ENCODE measurements around the gene CCDC120. TPM values are rescaled to one million over a fixed set of nuclear protein-coding genes. Genes with fewer than 3 reads are reported as not detected.

CCDC120 gene
- total RNA-seq, 4 donors from 2014 or later, result 36.6 to 43.3 (median 38.1) TPM

- Histone ChIP-seq H3K4me1 (no peaks in the 10 kb centered on the region), H3K27ac (no peak overlapping the region), H3K36me3 (peaks cover 28% of the 10 kb centered on the region), H3K27me3 (no peaks in the 10 kb centered on the region), H3K4me3 (no peak overlapping the region), H3K9me3 (no peaks in the 10 kb centered on the region)
- TF ChIP-seq EP300 (IDR thresholded peaks at IDR 0.05), result no peak
- no peak for TF ChIP-seq CTCF (IDR thresholded peaks at IDR 0.05)
- no peak for TF ChIP-seq POLR2AphosphoS5 (IDR thresholded peaks at IDR 0.05)
- no peak for TF ChIP-seq POLR2A (IDR thresholded peaks at IDR 0.05)
- WGBS, result 84% methylated on average over 3 of the region's 3 CpGs
- DNase-seq (ENCODE audit: low spot score in 2 of 2), result no peak
Measured at GRCh38 chrX:49110417-49110816, 51.6 kb downstream of the CCDC120 start.

GRCh38 chrX:49111791-49112190 lies 53.0 kb downstream of the CCDC120 start:
- Histone ChIP-seq H3K9me3 (no peaks in the 10 kb centered on the region), H3K27ac (no peak overlapping the region), H3K27me3 (no peaks in the 10 kb centered on the region), H3K4me3 (no peak overlapping the region), H3K36me3 (peaks cover 42% of the 10 kb centered on the region), H3K4me1 (no peaks in the 10 kb centered on the region)
- no peak for DNase-seq (ENCODE audit: low spot score in 2 of 2)
- TF ChIP-seq CTCF (IDR thresholded peaks at IDR 0.05) (no peak), POLR2A (IDR thresholded peaks at IDR 0.05) (no peak), POLR2AphosphoS5 (IDR thresholded peaks at IDR 0.05) (no peak), EP300 (IDR thresholded peaks at IDR 0.05) (no peak)
- 86% methylated on average over 2 of the region's 3 CpGs for WGBS

GRCh38 chrX:49116076-49116475 lies 57.3 kb downstream of the CCDC120 start:
- Histone ChIP-seq H3K27me3 (no peaks in the 10 kb centered on the region), H3K36me3 (peaks cover 59% of the 10 kb centered on the region), H3K4me3 (no peak overlapping the region), H3K4me1 (no peaks in the 10 kb centered on the region), H3K27ac (no peak overlapping the region), H3K9me3 (no peaks in the 10 kb centered on the region)
- DNase-seq (ENCODE audit: low spot score in 2 of 2), result no peak
- WGBS, result 89% methylated on average over 8 of the region's 8 CpGs
- TF ChIP-seq POLR2AphosphoS5 (IDR thresholded peaks at IDR 0.05) (no peak), EP300 (IDR thresholded peaks at IDR 0.05) (no peak), CTCF (IDR thresholded peaks at IDR 0.05) (no peak), POLR2A (IDR thresholded peaks at IDR 0.05) (no peak)

- H3K4me1 ChIP-seq, result no peaks in the 10 kb centered on the region
- WGBS, result 90% methylated on average over 5 of the region's 5 CpGs
- TF ChIP-seq POLR2AphosphoS5 (IDR thresholded peaks at IDR 0.05), result no peak
- H3K4me3 ChIP-seq, result no peak overlapping the region
- no peak for DNase-seq (ENCODE audit: low spot score in 2 of 2)
- H3K27me3 ChIP-seq, result no peaks in the 10 kb centered on the region
- no peak overlapping the region for H3K27ac ChIP-seq
- H3K9me3 ChIP-seq, result no peaks in the 10 kb centered on the region
- peaks cover 64% of the 10 kb centered on the region for H3K36me3 ChIP-seq
Measured at GRCh38 chrX:49116716-49117115, 57.9 kb downstream of the CCDC120 start.

- DNase-seq (ENCODE audit: low spot score in 2 of 2), result no peak
- Histone ChIP-seq H3K4me3 (no peak overlapping the region), H3K27me3 (no peaks in the 10 kb centered on the region), H3K27ac (no peak overlapping the region), H3K4me1 (peaks cover 7% of the 10 kb centered on the region), H3K36me3 (peaks cover 57% of the 10 kb centered on the region), H3K9me3 (no peaks in the 10 kb centered on the region)
- TF ChIP-seq EP300 (IDR thresholded peaks at IDR 0.05) (no peak), CTCF (IDR thresholded peaks at IDR 0.05) (no peak), POLR2AphosphoS5 (IDR thresholded peaks at IDR 0.05) (no peak), POLR2A (IDR thresholded peaks at IDR 0.05) (no peak)
- WGBS, result 75% methylated on average over 6 of the region's 6 CpGs
Measured at GRCh38 chrX:49117581-49117980, 58.8 kb downstream of the CCDC120 start.

Other genes starting within 250 kb of the CCDC120 start
- not detected for gene ERAS, start 232.5 kb upstream of the CCDC120 start, total RNA-seq
- 1 to 10 TPM; 1.5 to 9.0 (median 2.4) TPM for gene PCSK1N, start 223.4 kb upstream of the CCDC120 start, total RNA-seq
- gene TIMM17B, start 161.2 kb upstream of the CCDC120 start, total RNA-seq, result 10 to 100 TPM; 40.8 to 60.5 (median 43.4) TPM
- gene PQBP1, start 161.1 kb upstream of the CCDC120 start, total RNA-seq, result 10 to 100 TPM; 51.8 to 88.3 (median 71.9) TPM
- 10 to 100 TPM; 17.1 to 32.3 (median 24.3) TPM for gene SLC35A2, start 147.4 kb upstream of the CCDC120 start, total RNA-seq
- gene PIM2, start 140.0 kb upstream of the CCDC120 start, total RNA-seq, result 10 to 100 TPM in 1 of 4 donors, 1 to 10 TPM in 3; 6.2 to 18.2 (median 8.7) TPM
- gene OTUD5, start 101.4 kb upstream of the CCDC120 start, total RNA-seq, result 10 to 100 TPM; 32.3 to 50.1 (median 46.2) TPM
- 1 to 10 TPM in 3 of 4 donors, under 1 TPM in 1; 0.55 to 2.8 (median 1.3) TPM for gene KCND1, start 87.2 kb upstream of the CCDC120 start, total RNA-seq
- gene GRIPAP1, start 56.7 kb upstream of the CCDC120 start, total RNA-seq, result 10 to 100 TPM; 26.8 to 67.7 (median 35.2) TPM
- 10 to 100 TPM; 40.4 to 54.9 (median 50.3) TPM for gene TFE3, start 15.6 kb upstream of the CCDC120 start, total RNA-seq
- 10 to 100 TPM in 2 of 4 donors, 1 to 10 TPM in 2; 4.6 to 15.6 (median 9.2) TPM for gene PRAF2, start 15.0 kb downstream of the CCDC120 start, total RNA-seq
- gene WDR45, start 20.9 kb downstream of the CCDC120 start, total RNA-seq, result 100 to 1,000 TPM in 1 of 4 donors, 10 to 100 TPM in 3; 65.8 to 122 (median 86.8) TPM
- gene GPKOW, start 64.7 kb downstream of the CCDC120 start, total RNA-seq, result 10 to 100 TPM; 27.7 to 31.7 (median 28.9) TPM
- 10 to 100 TPM in 2 of 4 donors, 1 to 10 TPM in 2; 4.9 to 14.9 (median 9.0) TPM for gene MAGIX, start 103.8 kb downstream of the CCDC120 start, total RNA-seq
- gene PLP2, start 112.9 kb downstream of the CCDC120 start, total RNA-seq, result 100 to 1,000 TPM; 159 to 250 (median 205) TPM
- gene PRICKLE3, start 127.4 kb downstream of the CCDC120 start, total RNA-seq, result 10 to 100 TPM; 20.8 to 47.9 (median 31.1) TPM
- 1 to 10 TPM in 2 of 4 donors, under 1 TPM in 1, not detected in 1; 0.30 to 1.6 (median 1.3) TPM for gene SYP, start 141.2 kb downstream of the CCDC120 start, total RNA-seq
- under 1 TPM in 3 of 4 donors, not detected in 1; 0.21 to 0.40 (median 0.29) TPM for gene CACNA1F, start 174.3 kb downstream of the CCDC120 start, total RNA-seq
- 10 to 100 TPM; 18.1 to 25.0 (median 18.8) TPM for gene CCDC22, start 176.5 kb downstream of the CCDC120 start, total RNA-seq
- gene FOXP3, start 205.7 kb downstream of the CCDC120 start, total RNA-seq, result 1 to 10 TPM in 1 of 4 donors, under 1 TPM in 2, not detected in 1; 0.26 to 1.0 (median 0.62) TPM
- gene PPP1R3F, start 210.8 kb downstream of the CCDC120 start, total RNA-seq, result 10 to 100 TPM in 1 of 4 donors, 1 to 10 TPM in 3; 4.8 to 13.3 (median 5.7) TPM
- not detected for gene GAGE10, start 244.6 kb downstream of the CCDC120 start, total RNA-seq

Data from suprapubic skin (tissue), 4 donors.